Measurements from ENCODE around the gene KCNN1.

DNA sequence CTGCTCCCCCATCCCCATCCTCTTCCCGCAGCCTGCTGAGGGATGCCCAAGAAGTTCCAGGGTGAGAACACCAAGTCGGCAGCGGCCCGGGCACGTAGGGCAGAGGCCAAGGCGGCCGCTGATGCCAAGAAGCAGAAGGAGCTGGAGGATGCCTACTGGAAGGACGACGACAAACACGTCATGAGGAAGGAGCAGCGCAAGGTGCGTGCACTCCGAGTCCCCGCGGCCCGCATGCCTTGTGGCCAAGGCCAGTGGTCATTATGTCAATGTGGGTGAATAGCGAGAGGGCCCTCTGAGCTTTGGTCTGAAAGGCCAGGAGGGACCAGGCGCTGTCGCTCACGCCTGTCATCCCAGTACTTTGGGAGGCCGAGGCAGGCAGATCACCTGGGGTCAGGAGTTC is 30.5 kb upstream of the KCNN1 start:
- no peak for TF ChIP-seq MAFG (CRISPR knock-in tag; IDR thresholded peaks at IDR 0.05)
- no peak for TF ChIP-seq EHMT2 (IDR thresholded peaks at IDR 0.05; ENCODE audit: borderline replicate concordance, low read depth, low read length)
- no peak for TF ChIP-seq POLR2A (IDR thresholded peaks at IDR 0.05; ENCODE audit: insufficient read depth in 1 of 2, low read depth in 2 of 2, low read length in 2 of 2)
- no peak for TF ChIP-seq ZNF253 (CRISPR knock-in tag; IDR thresholded peaks at IDR 0.05; ENCODE audit: borderline replicate concordance)
- no peak for TF ChIP-seq CEBPB (IDR thresholded peaks at IDR 0.05; ENCODE audit: borderline replicate concordance, low read depth, low read length)
